NB4 (cell line): Measurements from ENCODE around the gene LONP2.
"Not testable (repeated sequence)": the region's sequence is repeated elsewhere in the genome, so short reads cannot be mapped to it uniquely, and the experiment has no call there.

Source experiments
- DNase-seq: peaks from one replicate; pipeline ENCODE4 v3.0.0; 2010; ENCODE audit warnings: low read depth
- H3K4me3 ChIP-seq: one replicate; pipeline ENCODE4 v1.5.1; 2011; ENCODE audit warnings: mild to moderate bottlenecking, low read depth, low read length, moderate library complexity
- MAX ChIP-seq: IDR thresholded peaks from 2 replicates; pipeline ENCODE4 v1.6.1; 2011; ENCODE audit warnings: low read depth, low read length
- MYC ChIP-seq: IDR thresholded peaks from 2 replicates; pipeline ENCODE4 v1.6.1; 2011; ENCODE audit warnings: low read depth, low read length
- POLR2A ChIP-seq: IDR thresholded peaks from 2 replicates; pipeline ENCODE4 v1.6.1; 2011; ENCODE audit warnings: mild to moderate bottlenecking; ENCODE audit not compliant: insufficient read length; ENCODE audit errors: extremely low read depth
- TF ChIP-seq, protein P1 (sequence below): IDR thresholded peaks from one replicate; pipeline ENCODE4 v1.5.1; 2012; ENCODE audit warnings: low read depth, low read length

Gene LONP2

GRCh38 chr16:48374255-48374654, 130.2 kb downstream of the LONP2 start:
- TF ChIP-seq, protein P1, sequence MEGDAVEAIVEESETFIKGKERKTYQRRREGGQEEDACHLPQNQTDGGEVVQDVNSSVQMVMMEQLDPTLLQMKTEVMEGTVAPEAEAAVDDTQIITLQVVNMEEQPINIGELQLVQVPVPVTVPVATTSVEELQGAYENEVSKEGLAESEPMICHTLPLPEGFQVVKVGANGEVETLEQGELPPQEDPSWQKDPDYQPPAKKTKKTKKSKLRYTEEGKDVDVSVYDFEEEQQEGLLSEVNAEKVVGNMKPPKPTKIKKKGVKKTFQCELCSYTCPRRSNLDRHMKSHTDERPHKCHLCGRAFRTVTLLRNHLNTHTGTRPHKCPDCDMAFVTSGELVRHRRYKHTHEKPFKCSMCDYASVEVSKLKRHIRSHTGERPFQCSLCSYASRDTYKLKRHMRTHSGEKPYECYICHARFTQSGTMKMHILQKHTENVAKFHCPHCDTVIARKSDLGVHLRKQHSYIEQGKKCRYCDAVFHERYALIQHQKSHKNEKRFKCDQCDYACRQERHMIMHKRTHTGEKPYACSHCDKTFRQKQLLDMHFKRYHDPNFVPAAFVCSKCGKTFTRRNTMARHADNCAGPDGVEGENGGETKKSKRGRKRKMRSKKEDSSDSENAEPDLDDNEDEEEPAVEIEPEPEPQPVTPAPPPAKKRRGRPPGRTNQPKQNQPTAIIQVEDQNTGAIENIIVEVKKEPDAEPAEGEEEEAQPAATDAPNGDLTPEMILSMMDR: no peak
- no peak for TF ChIP-seq MYC
- no peak for TF ChIP-seq MAX

DNA sequence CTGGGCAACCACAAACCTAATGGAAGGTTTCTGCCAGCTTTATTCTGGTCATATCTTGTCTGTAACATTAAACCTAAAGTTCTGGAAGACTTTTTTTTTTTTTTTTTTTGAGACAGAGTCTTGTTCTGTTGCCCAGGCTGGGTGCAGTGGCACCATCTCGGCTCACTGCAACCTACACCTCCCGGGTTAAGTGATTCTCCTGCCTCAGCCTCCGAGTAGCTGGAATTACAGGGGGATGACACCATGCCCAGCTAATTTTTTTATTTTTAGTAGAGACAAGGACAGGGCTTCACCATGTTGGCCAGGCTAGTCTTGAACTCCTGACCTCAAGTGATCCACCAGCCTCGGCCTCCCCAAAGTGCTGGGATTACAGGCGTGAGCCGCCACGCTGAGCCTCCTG, 133.2 kb downstream of the LONP2 start:
- H3K4me3 ChIP-seq, DNase-seq: not testable (repeated sequence)

More at GRCh38 chr16:48374255-48374654, 130.2 kb downstream of the LONP2 start:
- no peak overlapping the region for H3K4me3 ChIP-seq
- no peak for DNase-seq

- no peak for DNase-seq
- TF ChIP-seq POLR2A (no peak), MAX (no peak), MYC (no peak)
- TF ChIP-seq, protein P1: no peak
- no peak overlapping the region for H3K4me3 ChIP-seq
Observed at GRCh38 chr16:48378276-48378675, 134.2 kb downstream of the LONP2 start.

GRCh38 chr16:48378836-48379235, 134.7 kb downstream of the LONP2 start:
- no peak overlapping the region for H3K4me3 ChIP-seq
- DNase-seq: peak; percentile 70
- TF ChIP-seq MYC (no peak), MAX (no peak), POLR2A (no peak)
- TF ChIP-seq, protein P1: no peak

GRCh38 chr16:48381201-48381600, 137.1 kb downstream of the LONP2 start:
- TF ChIP-seq MAX: no peak
- no peak for TF ChIP-seq MYC
- no peak for TF ChIP-seq POLR2A
- TF ChIP-seq, protein P1: no peak
- no peak for DNase-seq
- H3K4me3 ChIP-seq: no peak overlapping the region

- H3K4me3 ChIP-seq: no peak overlapping the region
- TF ChIP-seq MYC: no peak
- TF ChIP-seq, protein P1: no peak
- no peak for TF ChIP-seq POLR2A
- no peak for TF ChIP-seq MAX
- no peak for DNase-seq
Observed at GRCh38 chr16:48382131-48382530, 138.0 kb downstream of the LONP2 start.
